Activated CD8-positive, alpha-beta memory T cell treated with anti-CD3 and anti-CD28 coated beads, Interleukin-2, amount 10 ng/mL, durations not matched to agents 7 days and 5 days (primary cell): ENCODE data around the gene GALNT10. TPM values are rescaled to one million over a fixed set of nuclear protein-coding genes. Genes with fewer than 3 reads are reported as not detected.

Experiments
- ATAC-seq: fragments of 150-1000 bp; cut with Tn5 transposase; one replicate; pipeline ENCODE4 v1.10.0; 2021; ENCODE audit warnings: moderate library complexity
- CTCF ChIA-PET: fragments of 350-600 bp; sonication (Branson Sonifier 250); formaldehyde crosslinking; loops from one replicate; lab custom pipeline; 2021; ENCODE audit warnings: antibody characterized with exemption; lab: Charles Lee
- DNase-seq: peaks from one replicate; pipeline ENCODE4 v3.0.0-alpha.2; 2020
- H3K27ac Mint-ChIP-seq: one replicate; pipeline ENCODE4 v1.8.0; 2021; ENCODE audit warnings: mild to moderate bottlenecking, mixed read lengths
- H3K27me3 Mint-ChIP-seq: one replicate; pipeline ENCODE4 v1.8.0; 2021; ENCODE audit warnings: mixed read lengths
- H3K36me3 Mint-ChIP-seq: one replicate; pipeline ENCODE4 v1.8.0; 2021; ENCODE audit warnings: mild to moderate bottlenecking, mixed read lengths
- H3K4me1 Mint-ChIP-seq: one replicate; pipeline ENCODE4 v1.8.0; 2021; ENCODE audit warnings: mixed read lengths
- H3K4me3 Mint-ChIP-seq: one replicate; pipeline ENCODE4 v1.8.0; 2021; ENCODE audit warnings: mild to moderate bottlenecking, moderate library complexity, mixed read lengths
- H3K9me3 Mint-ChIP-seq: one replicate; pipeline ENCODE4 v1.8.0; 2022; ENCODE audit warnings: low read depth, mixed read lengths
- total RNA-seq, 2 experiments: library from RNA; stranded (reverse); gene quantifications; one replicate each; pipeline ENCODE4 v1.2.3, GENCODE V29; 2021

GALNT10 gene
- total RNA-seq, 2 experiments from 2014 or later: 28.4 to 34.8 TPM

- CTCF ChIA-PET: interaction anchor here (1.1 to 6.8 kb wide), 4 partner anchors 21 to 336 kb away, joined by 3 to 92 read pairs (median 18); partner anchors contain the start of gene GALNT10
- Mint-ChIP-seq H3K27me3 (no peaks in the 10 kb centered on the region), H3K4me1 (peaks cover 7% of the 10 kb centered on the region), H3K9me3 (no peaks in the 10 kb centered on the region), H3K4me3 (no peak overlapping the region), H3K27ac (no peak overlapping the region), H3K36me3 (peaks cover 5% of the 10 kb centered on the region)
- ATAC-seq (no peak), DNase-seq (no peak)
Measured at GRCh38 chr5:154406826-154407225, 216.3 kb downstream of the GALNT10 start.

DNA sequence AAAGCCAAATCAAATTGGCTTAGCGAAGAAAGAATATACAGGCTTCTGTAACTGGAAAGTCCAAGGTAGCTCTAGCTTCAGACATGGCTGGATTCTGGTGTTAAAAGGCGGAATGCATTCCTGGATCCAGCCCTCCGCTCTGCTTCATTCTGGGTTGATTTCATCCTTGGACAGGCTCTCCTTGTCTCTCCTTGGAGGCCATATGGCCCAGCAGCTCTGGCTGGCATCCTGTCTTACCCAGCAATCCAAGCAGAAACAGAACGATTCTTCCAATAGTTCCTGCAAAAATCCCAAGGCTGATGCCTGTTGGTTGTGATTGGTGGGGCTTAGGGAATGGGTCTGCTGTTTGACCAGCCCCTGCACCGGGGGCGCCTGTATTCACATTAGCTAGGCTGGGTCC, 218.3 kb downstream of the GALNT10 start:
- no peak for ATAC-seq
- DNase-seq: no peak
- Mint-ChIP-seq H3K4me3 (no peak overlapping the region), H3K27me3 (no peaks in the 10 kb centered on the region), H3K4me1 (peaks cover 7% of the 10 kb centered on the region), H3K9me3 (no peaks in the 10 kb centered on the region), H3K27ac (no peak overlapping the region), H3K36me3 (peaks cover 12% of the 10 kb centered on the region)
- CTCF ChIA-PET: interaction anchor here (1.2 to 6.8 kb wide), 2 partner anchors 212 to 338 kb away, joined by 3 to 92 read pairs; no protein-coding TSS in a partner anchor

- Mint-ChIP-seq H3K9me3 (no peaks in the 10 kb centered on the region), H3K36me3 (peaks cover 14% of the 10 kb centered on the region), H3K4me3 (no peak overlapping the region), H3K27ac (no peak overlapping the region), H3K4me1 (peaks cover 7% of the 10 kb centered on the region), H3K27me3 (no peaks in the 10 kb centered on the region)
- DNase-seq: no peak
- no peak for ATAC-seq
- CTCF ChIA-PET: interaction anchor here (1.2 to 6.8 kb wide), 4 partner anchors 13 to 339 kb away, joined by 3 to 92 read pairs (median 4); no protein-coding TSS in a partner anchor
Measured at GRCh38 chr5:154409230-154409840, 218.8 kb downstream of the GALNT10 start.

DNA sequence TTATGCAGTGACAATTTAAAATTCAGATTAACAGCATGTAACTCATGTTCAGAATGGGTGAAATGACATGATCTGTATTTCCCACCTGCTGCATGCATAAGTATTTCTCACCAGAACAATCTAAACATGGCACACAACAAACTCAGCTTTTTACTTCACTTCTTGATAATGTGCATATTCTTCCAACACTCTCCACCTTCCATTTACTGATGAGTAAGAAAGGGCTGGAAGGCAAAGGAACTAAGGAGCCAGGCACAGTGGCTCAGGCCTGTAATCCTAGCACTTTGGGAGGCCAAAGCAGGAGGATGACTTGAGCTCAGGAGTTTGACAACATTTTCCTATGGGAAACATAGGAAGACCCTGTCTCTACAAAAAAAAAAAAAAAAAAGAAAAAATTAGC, 219.5 kb downstream of the GALNT10 start:
- ATAC-seq: no peak
- CTCF ChIA-PET: interaction anchor here (1.2 to 1.7 kb wide), 2 partner anchors 12 to 338 kb away, joined by 3 to 4 read pairs; no protein-coding TSS in a partner anchor
- no peaks in the 10 kb centered on the region for H3K9me3 Mint-ChIP-seq
- no peak overlapping the region for H3K27ac Mint-ChIP-seq
- H3K4me1 Mint-ChIP-seq: peaks cover 6% of the 10 kb centered on the region
- peaks cover 14% of the 10 kb centered on the region for H3K36me3 Mint-ChIP-seq
- no peaks in the 10 kb centered on the region for H3K27me3 Mint-ChIP-seq
- no peak overlapping the region for H3K4me3 Mint-ChIP-seq
- DNase-seq: no peak

DNA sequence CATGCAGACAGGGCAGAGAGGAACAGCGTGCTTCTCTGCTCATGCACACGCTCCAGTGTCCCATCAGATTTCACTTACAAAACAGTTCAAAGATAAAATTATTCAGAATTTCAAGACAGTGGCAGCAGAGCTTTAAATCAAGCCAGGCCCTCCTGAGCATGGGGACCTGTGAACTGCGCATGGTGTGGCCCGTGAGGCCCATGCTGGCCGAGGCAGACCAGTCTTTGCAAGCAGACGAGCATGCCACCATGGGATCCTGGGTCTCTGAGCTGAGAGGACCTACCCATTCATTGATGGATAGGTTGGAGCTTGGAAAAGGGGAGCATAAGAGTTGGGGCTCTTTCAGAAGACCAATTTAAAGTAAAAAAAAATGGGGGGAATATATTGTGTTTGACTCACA, 220.3 kb downstream of the GALNT10 start:
- no peak for DNase-seq
- no peak for ATAC-seq
- Mint-ChIP-seq H3K9me3 (no peaks in the 10 kb centered on the region), H3K27ac (no peak overlapping the region), H3K27me3 (no peaks in the 10 kb centered on the region), H3K36me3 (peaks cover 14% of the 10 kb centered on the region), H3K4me3 (no peak overlapping the region), H3K4me1 (no peaks in the 10 kb centered on the region)
- CTCF ChIA-PET: interaction anchor here (1.2 to 1.7 kb wide), 2 partner anchors 11 to 339 kb away, joined by 3 to 4 read pairs; no protein-coding TSS in a partner anchor

- H3K4me3 Mint-ChIP-seq: no peak overlapping the region
Measured at GRCh38 chr5:154411338-154411737, 220.8 kb downstream of the GALNT10 start.

GRCh38 chr5:154412316-154412715, 221.8 kb downstream of the GALNT10 start:
- ATAC-seq: no peak
- Mint-ChIP-seq H3K27ac (no peak overlapping the region), H3K4me3 (no peak overlapping the region), H3K27me3 (no peaks in the 10 kb centered on the region), H3K36me3 (peaks cover 14% of the 10 kb centered on the region), H3K9me3 (no peaks in the 10 kb centered on the region), H3K4me1 (no peaks in the 10 kb centered on the region)
- CTCF ChIA-PET: no interaction called here
- no peak for DNase-seq

More at GRCh38 chr5:154411338-154411737, 220.8 kb downstream of the GALNT10 start:
- CTCF ChIA-PET: interaction anchor here (1.7 kb wide), 1 partner anchor 339 kb away, joined by 4 read pairs; no protein-coding TSS in a partner anchor
- Mint-ChIP-seq H3K36me3 (peaks cover 14% of the 10 kb centered on the region), H3K27me3 (no peaks in the 10 kb centered on the region), H3K9me3 (no peaks in the 10 kb centered on the region), H3K27ac (no peak overlapping the region), H3K4me1 (no peaks in the 10 kb centered on the region)
- DNase-seq (no peak), ATAC-seq (no peak)

DNA sequence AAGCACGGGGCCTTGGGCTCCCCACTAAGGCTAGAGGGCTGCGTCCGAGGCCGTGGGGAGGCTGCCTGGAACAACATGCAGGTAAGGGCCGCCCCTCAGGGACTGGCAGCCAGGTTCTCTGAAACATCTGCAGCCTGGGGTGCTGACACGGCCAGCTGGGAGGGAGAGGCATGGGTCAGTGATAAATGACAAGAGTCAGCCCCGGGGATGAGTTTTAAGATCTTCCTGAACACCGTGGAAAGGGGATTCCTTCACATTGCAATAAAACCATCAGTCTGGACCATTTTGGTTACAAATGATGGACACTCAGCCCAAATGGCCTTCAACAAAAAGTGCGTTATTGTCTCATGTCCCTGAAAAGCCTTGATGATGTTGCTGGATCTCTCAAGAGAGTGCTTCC, 222.4 kb downstream of the GALNT10 start:
- Mint-ChIP-seq H3K4me1 (no peaks in the 10 kb centered on the region), H3K36me3 (peaks cover 14% of the 10 kb centered on the region), H3K9me3 (no peaks in the 10 kb centered on the region), H3K27me3 (no peaks in the 10 kb centered on the region), H3K27ac (no peak overlapping the region), H3K4me3 (no peak overlapping the region)
- no peak for DNase-seq
- ATAC-seq: no peak
- CTCF ChIA-PET: no interaction called here

DNA sequence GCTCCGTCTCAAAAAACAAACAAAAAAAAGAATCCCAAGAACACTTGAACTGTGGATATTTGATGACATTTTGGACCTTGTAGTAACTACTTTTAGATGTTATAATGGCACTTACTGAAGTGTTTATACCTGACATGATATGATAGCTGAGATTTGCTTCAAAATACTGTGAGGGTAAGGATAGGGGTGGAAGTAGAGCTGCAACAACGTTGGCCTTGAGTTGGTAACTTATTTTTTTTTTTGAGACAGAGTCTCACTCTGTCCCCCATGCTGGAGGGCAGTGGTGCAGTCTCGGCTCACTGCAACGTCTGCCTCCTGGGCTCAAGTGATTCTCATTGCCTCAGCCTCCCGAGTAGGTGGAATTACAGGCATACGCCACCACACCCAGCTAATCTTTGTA, 224.6 kb downstream of the GALNT10 start:
- Mint-ChIP-seq H3K4me3 (no peak overlapping the region), H3K27ac (no peak overlapping the region), H3K9me3 (no peaks in the 10 kb centered on the region), H3K4me1 (no peaks in the 10 kb centered on the region), H3K36me3 (peaks cover 18% of the 10 kb centered on the region), H3K27me3 (no peaks in the 10 kb centered on the region)
- ATAC-seq (no peak), DNase-seq (no peak)
- CTCF ChIA-PET: interaction anchor here (2.2 kb wide), 1 partner anchor 10 kb away, joined by 9 read pairs; no protein-coding TSS in a partner anchor

DNA sequence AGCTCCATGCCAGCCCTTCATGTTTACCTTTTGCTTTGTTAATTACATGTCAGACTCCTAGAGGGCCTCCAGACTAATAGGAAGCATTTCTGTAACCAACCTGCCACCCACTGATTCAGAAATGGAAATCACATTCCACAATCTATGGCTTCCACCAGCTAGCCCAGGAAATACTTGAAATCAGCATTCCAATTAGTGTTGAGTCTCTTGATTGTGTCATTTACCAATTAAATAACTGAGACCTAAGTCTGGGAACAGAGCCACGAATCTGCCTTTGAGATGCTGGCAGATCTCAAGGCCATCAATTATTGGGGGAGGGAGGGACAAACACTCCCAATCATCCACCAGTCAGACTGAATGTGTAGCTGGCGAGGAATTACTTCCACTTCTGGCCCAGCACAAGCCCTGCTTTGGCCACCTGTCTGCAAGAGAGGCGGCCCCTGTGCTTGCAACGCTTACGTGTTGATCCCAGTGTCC, 227.8 kb downstream of the GALNT10 start:
- CTCF ChIA-PET: no interaction called here
- Mint-ChIP-seq H3K36me3 (peaks cover 14% of the 10 kb centered on the region), H3K4me1 (no peaks in the 10 kb centered on the region), H3K4me3 (no peak overlapping the region), H3K27me3 (no peaks in the 10 kb centered on the region), H3K9me3 (no peaks in the 10 kb centered on the region), H3K27ac (no peak overlapping the region)
- DNase-seq (no peak), ATAC-seq (no peak)

- H3K27ac Mint-ChIP-seq: no peak overlapping the region
- no peaks in the 10 kb centered on the region for H3K27me3 Mint-ChIP-seq
- H3K36me3 Mint-ChIP-seq: peaks cover 18% of the 10 kb centered on the region
- CTCF ChIA-PET: no interaction called here
- H3K9me3 Mint-ChIP-seq: no peaks in the 10 kb centered on the region
- ATAC-seq (no peak), DNase-seq (no peak)
- H3K4me3 Mint-ChIP-seq: no peak overlapping the region
- H3K4me1 Mint-ChIP-seq: peaks cover 1% of the 10 kb centered on the region
Measured at GRCh38 chr5:154419236-154419635, 228.7 kb downstream of the GALNT10 start.

DNA sequence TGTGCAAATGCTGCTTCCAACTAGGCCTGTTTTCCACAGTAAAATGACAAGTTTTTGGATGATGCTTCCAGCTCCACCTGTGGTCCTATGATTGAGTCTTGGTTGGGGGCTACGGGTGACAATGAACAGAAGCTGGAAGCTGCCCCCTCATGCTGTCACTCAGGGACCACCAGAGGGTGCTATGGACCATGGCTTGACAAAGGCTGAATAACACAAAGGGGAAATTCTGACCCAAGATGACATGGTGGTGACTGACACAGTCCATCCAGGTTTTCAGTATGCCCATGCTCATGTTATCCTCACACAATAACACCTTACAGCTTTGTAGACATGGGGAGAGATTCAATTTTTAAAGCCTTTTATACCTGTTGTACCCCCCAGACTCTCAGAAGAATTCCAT, 231.3 kb downstream of the GALNT10 start:
- DNase-seq (no peak), ATAC-seq (peak; percentile 20)
- H3K27me3 Mint-ChIP-seq: no peaks in the 10 kb centered on the region
- CTCF ChIA-PET: interaction anchor here (0.9 to 1.3 kb wide), 7 partner anchors 11 to 347 kb away, joined by 3 to 4 read pairs (median 3); no protein-coding TSS in a partner anchor
- H3K4me3 Mint-ChIP-seq: no peak overlapping the region
- H3K36me3 Mint-ChIP-seq: peaks cover 23% of the 10 kb centered on the region
- H3K9me3 Mint-ChIP-seq: no peaks in the 10 kb centered on the region
- peaks cover 3% of the 10 kb centered on the region for H3K4me1 Mint-ChIP-seq
- H3K27ac Mint-ChIP-seq: no peak overlapping the region

DNA sequence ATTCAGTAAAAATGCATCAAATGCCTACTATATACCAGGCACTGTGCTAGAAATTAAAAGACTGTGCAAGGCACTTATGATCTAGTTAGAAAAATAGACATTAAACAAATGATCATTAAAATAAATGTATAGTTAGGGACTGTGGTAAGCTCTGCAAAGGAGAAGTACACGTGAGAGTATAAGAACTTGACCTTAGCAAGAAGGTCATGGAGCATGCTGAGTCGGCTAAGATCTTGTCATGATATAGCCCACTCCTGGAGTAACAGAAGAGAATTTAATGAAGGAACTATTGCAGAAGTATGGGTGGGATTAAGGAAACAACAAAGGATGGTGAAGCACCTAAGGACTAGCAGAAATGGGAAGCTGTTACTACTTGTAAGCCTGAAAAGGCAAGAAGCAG, 231.8 kb downstream of the GALNT10 start:
- Mint-ChIP-seq H3K36me3 (peaks cover 27% of the 10 kb centered on the region), H3K27ac (no peak overlapping the region), H3K4me3 (no peak overlapping the region), H3K27me3 (no peaks in the 10 kb centered on the region), H3K9me3 (no peaks in the 10 kb centered on the region), H3K4me1 (peaks cover 3% of the 10 kb centered on the region)
- no peak for ATAC-seq
- DNase-seq: no peak
- CTCF ChIA-PET: interaction anchor here (0.9 to 1.3 kb wide), 9 partner anchors 11 to 350 kb away, joined by 3 to 4 read pairs (median 3); no protein-coding TSS in a partner anchor

GRCh38 chr5:154428208-154428607, 237.7 kb downstream of the GALNT10 start:
- H3K4me1 Mint-ChIP-seq: peaks cover 6% of the 10 kb centered on the region
- peaks cover 25% of the 10 kb centered on the region for H3K36me3 Mint-ChIP-seq
- ATAC-seq (no peak), DNase-seq (no peak)
- no peak overlapping the region for H3K27ac Mint-ChIP-seq
- H3K27me3 Mint-ChIP-seq: no peaks in the 10 kb centered on the region
- H3K4me3 Mint-ChIP-seq: no peak overlapping the region
- H3K9me3 Mint-ChIP-seq: no peaks in the 10 kb centered on the region
- CTCF ChIA-PET: no interaction called here
